ENCODE data around the gene FRG1.
"Not testable (repeated sequence)": the region's sequence is repeated elsewhere in the genome, so short reads cannot be mapped to it uniquely, and the experiment has no call there.

FRG1 gene

GRCh38 chr4:189988877-189989431, 48.3 kb downstream of the FRG1 start:
- Mint-ChIP-seq H3K9me3 (peaks cover 26% of the 10 kb centered on the region), H3K36me3 (ENCODE audit: low read depth) (peaks cover 3% of the 10 kb centered on the region), H3K27me3 (ENCODE audit: low read depth) (no peaks in the 10 kb centered on the region), H3K4me1 (peaks cover 11% of the 10 kb centered on the region), H3K4me3 (no peak overlapping the region), H3K27ac (no peak overlapping the region)
- TF ChIP-seq CTCF (IDR thresholded peaks at IDR 0.05; ENCODE audit: unreplicated experiment in 3 of 3): no peak

- Mint-ChIP-seq H3K9me3 (peaks cover 26% of the 10 kb centered on the region), H3K4me1 (peaks cover 11% of the 10 kb centered on the region)
- not testable (repeated sequence) for H3K27me3 Mint-ChIP-seq (ENCODE audit: low read depth); H3K27ac Mint-ChIP-seq; H3K36me3 Mint-ChIP-seq (ENCODE audit: low read depth); H3K4me3 Mint-ChIP-seq
These were observed 49.3 kb downstream of the FRG1 start for GRCh38 chr4:189989941-189990340.

Measured in nephron (organoid).